Upper lobe of right lung (tissue), 1 donor: ENCODE results near the gene PTPRN2. TPM values are rescaled to one million over a fixed set of nuclear protein-coding genes. Genes with fewer than 3 reads are reported as not detected.

Source experiments
- ATAC-seq: fragments of 200-7000 bp; cut with Tn5 transposase; one replicate; pipeline ENCODE4 v1.9.1; 2020; ENCODE audit warnings: mild to moderate bottlenecking, moderate library complexity
- DNase-seq: peaks from one replicate; pipeline ENCODE4 v3.0.0-alpha.2; 2020
- H3K27ac ChIP-seq: fragments of 200-600 bp; one replicate; pipeline ENCODE4 v1.8.0; 2022
- H3K27me3 ChIP-seq: fragments of 200-600 bp; one replicate; pipeline ENCODE4 v1.8.0; 2022; ENCODE audit warnings: mild to moderate bottlenecking
- H3K36me3 ChIP-seq: fragments of 200-600 bp; one replicate; pipeline ENCODE4 v1.8.0; 2022
- H3K4me1 ChIP-seq: fragments of 200-600 bp; one replicate; pipeline ENCODE4 v1.8.0; 2022
- H3K4me3 ChIP-seq: fragments of 200-600 bp; one replicate; pipeline ENCODE4 v1.8.0; 2022; ENCODE audit warnings: mild to moderate bottlenecking
- H3K9me3 ChIP-seq: fragments of 200-600 bp; one replicate; pipeline ENCODE4 v1.8.0; 2022
- intact Hi-C: fragments of 100-400 bp; cut with DNase I; formaldehyde crosslinking; loops from one replicate; pipeline ENCODE4 v1.11.0; 2022
- total RNA-seq: library from RNA; stranded (reverse); fragmentation: NEBNext Ultra II Directional; extraction: Animal tissue kit (Norgen Biotek cat#: 25700); gene quantifications from one replicate; pipeline ENCODE4 v1.2.1, GENCODE V29; 2021
- TF ChIP-seq, protein P1 (sequence below): fragments of 200-600 bp; IDR thresholded peaks from one replicate; pipeline ENCODE4 v1.8.0; 2022; ENCODE audit warnings: antibody characterized with exemption
- donor health status: DM: no; HTN: yes; CAD: no; lungs with severe emphysema.

Gene PTPRN2
- total RNA-seq, 1 donor from 2014 or later: 4.9 TPM

DNA sequence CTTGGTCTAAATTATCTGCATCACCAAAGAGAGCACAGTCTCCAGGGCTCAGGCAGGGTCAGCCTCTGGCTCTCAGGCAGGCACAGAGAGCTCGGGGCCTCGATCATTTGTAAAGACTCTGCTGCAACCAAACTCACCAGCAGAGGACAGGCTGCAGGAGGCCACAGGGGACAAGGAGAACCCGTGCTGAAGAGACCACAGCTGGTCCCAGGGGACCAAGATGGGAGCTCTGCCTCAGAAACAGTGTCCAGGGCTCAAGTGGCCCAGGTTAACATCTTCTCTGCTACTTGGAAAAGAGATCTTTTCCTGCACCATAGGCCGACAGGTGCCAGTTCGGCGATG is 543.2 kb downstream of the PTPRN2 start:
- DNase-seq: no peak
- intact Hi-C loops: no loop called here
- H3K36me3 ChIP-seq: no peaks in the 10 kb centered on the region

GRCh38 chr7:158043551-158044481 is 543.8 kb downstream of the PTPRN2 start:
- Histone ChIP-seq H3K36me3 (no peaks in the 10 kb centered on the region), H3K4me1 (no peaks in the 10 kb centered on the region), H3K4me3 (no peak overlapping the region), H3K27me3 (no peaks in the 10 kb centered on the region), H3K9me3 (peaks cover 5% of the 10 kb centered on the region), H3K27ac (no peak overlapping the region)
- peak; percentile 58 for DNase-seq
- TF ChIP-seq, protein P1, sequence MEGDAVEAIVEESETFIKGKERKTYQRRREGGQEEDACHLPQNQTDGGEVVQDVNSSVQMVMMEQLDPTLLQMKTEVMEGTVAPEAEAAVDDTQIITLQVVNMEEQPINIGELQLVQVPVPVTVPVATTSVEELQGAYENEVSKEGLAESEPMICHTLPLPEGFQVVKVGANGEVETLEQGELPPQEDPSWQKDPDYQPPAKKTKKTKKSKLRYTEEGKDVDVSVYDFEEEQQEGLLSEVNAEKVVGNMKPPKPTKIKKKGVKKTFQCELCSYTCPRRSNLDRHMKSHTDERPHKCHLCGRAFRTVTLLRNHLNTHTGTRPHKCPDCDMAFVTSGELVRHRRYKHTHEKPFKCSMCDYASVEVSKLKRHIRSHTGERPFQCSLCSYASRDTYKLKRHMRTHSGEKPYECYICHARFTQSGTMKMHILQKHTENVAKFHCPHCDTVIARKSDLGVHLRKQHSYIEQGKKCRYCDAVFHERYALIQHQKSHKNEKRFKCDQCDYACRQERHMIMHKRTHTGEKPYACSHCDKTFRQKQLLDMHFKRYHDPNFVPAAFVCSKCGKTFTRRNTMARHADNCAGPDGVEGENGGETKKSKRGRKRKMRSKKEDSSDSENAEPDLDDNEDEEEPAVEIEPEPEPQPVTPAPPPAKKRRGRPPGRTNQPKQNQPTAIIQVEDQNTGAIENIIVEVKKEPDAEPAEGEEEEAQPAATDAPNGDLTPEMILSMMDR: no peak
- ATAC-seq: peak; percentile 42
- intact Hi-C loops: no loop called here

More for the DNA sequence above, 543.2 kb downstream of the PTPRN2 start:
- Histone ChIP-seq H3K9me3 (no peaks in the 10 kb centered on the region), H3K27me3 (no peaks in the 10 kb centered on the region), H3K27ac (no peak overlapping the region), H3K4me3 (no peak overlapping the region), H3K4me1 (no peaks in the 10 kb centered on the region)
- TF ChIP-seq, protein P1: no peak
- ATAC-seq: no peak

DNA sequence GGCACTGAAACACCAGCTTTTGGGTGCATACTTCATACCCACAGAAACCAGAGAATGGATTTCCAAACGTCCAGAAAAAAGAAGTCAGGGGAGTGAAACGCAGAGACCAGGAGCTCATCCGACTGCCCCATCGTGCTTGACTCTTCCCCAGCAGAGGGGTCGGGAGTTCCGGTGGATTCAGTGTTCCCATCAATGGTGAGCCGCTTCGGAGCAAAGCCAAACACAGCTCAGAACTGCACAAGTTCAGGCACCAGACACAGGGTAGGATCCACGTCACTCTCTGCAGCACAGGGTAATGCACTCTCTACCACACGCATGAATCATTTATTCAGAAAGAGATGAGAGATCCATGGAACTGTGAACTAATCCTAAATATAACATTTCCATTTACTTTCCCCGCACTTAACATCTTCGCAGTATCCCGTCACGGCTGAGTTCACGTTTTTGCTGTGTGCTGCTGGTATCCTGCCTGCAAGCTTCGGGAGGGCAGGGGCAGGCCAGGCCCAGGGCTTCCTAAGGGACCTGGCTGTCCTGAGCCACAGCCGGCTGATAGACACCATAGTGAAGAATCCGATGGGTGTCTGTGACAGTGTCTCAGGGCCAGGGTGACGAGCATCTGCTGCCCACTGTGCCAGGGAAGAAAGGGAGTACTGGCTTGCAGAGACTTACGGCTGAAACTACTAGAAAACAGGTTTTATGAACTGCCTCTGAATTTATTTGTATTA is 545.3 kb downstream of the PTPRN2 start:
- intact Hi-C loops: no loop called here
- ATAC-seq (no peak), DNase-seq (peak; percentile 33)

GRCh38 chr7:158040199-158040598 is 547.4 kb downstream of the PTPRN2 start:
- Histone ChIP-seq H3K27me3 (no peaks in the 10 kb centered on the region), H3K9me3 (peaks cover 7% of the 10 kb centered on the region), H3K4me3 (no peak overlapping the region), H3K4me1 (no peaks in the 10 kb centered on the region), H3K36me3 (no peaks in the 10 kb centered on the region), H3K27ac (no peak overlapping the region)
- TF ChIP-seq, protein P1: no peak
- ATAC-seq (no peak), DNase-seq (peak; percentile 6)
- intact Hi-C loops: no loop called here

More for the DNA sequence above, 545.3 kb downstream of the PTPRN2 start:
- TF ChIP-seq, protein P1: no peak
- no peak overlapping the region for H3K4me3 ChIP-seq
- H3K27me3 ChIP-seq: no peaks in the 10 kb centered on the region
- H3K9me3 ChIP-seq: peaks cover 7% of the 10 kb centered on the region
- no peak overlapping the region for H3K27ac ChIP-seq
- no peaks in the 10 kb centered on the region for H3K4me1 ChIP-seq
- H3K36me3 ChIP-seq: no peaks in the 10 kb centered on the region

- ATAC-seq (no peak), DNase-seq (peak; percentile 1)
- no peak overlapping the region for H3K4me3 ChIP-seq
- no peaks in the 10 kb centered on the region for H3K4me1 ChIP-seq
- no peak overlapping the region for H3K27ac ChIP-seq
- TF ChIP-seq, protein P1: no peak
- intact Hi-C loops: no loop called here
- H3K36me3 ChIP-seq: no peaks in the 10 kb centered on the region
- H3K9me3 ChIP-seq: peaks cover 7% of the 10 kb centered on the region
- no peaks in the 10 kb centered on the region for H3K27me3 ChIP-seq
Measured at GRCh38 chr7:158039270-158039669, 548.4 kb downstream of the PTPRN2 start.
